Activated naive CD4-positive, alpha-beta T cell treated with anti-CD3 and anti-CD28 coated beads for 36 hours (primary cell): ENCODE measurements around the gene POLR1H. TPM values are rescaled to one million over a fixed set of nuclear protein-coding genes. Genes with fewer than 3 reads are reported as not detected.
A peak's percentile ranks its signal among the peaks of the same experiment; 100 is the strongest.
"Not testable (repeated sequence)": the region's sequence is repeated elsewhere in the genome, so short reads cannot be mapped to it uniquely, and the experiment has no call there.

Experiments
- CTCF ChIA-PET: fragments of 350-600 bp; sonication (Branson Sonifier 250); formaldehyde crosslinking; loops from one replicate; lab custom pipeline; 2021; ENCODE audit warnings: antibody characterized with exemption; lab: Charles Lee
- DNase-seq: peaks from one replicate; pipeline ENCODE4 v3.0.0-alpha.2; 2020
- H3K27ac Mint-ChIP-seq: one replicate; pipeline ENCODE4 v1.8.0; 2021; ENCODE audit warnings: mild to moderate bottlenecking, mixed read lengths
- H3K27me3 Mint-ChIP-seq: one replicate; pipeline ENCODE4 v1.8.0; 2021; ENCODE audit warnings: low read depth, mixed read lengths
- H3K36me3 Mint-ChIP-seq: one replicate; pipeline ENCODE4 v1.8.0; 2021; ENCODE audit warnings: low read depth, mixed read lengths
- H3K4me1 Mint-ChIP-seq: one replicate; pipeline ENCODE4 v1.8.0; 2021; ENCODE audit warnings: low read depth, mixed read lengths
- H3K4me3 Mint-ChIP-seq: one replicate; pipeline ENCODE4 v1.8.0; 2021; ENCODE audit warnings: mild to moderate bottlenecking, moderate library complexity, mixed read lengths
- H3K9me3 Mint-ChIP-seq: one replicate; pipeline ENCODE4 v1.8.0; 2021; ENCODE audit warnings: mixed read lengths
- intact Hi-C: fragments of 100-400 bp; cut with micrococcal nuclease; formaldehyde crosslinking; loops from one replicate; pipeline ENCODE4 v1.15.1; 2023
- total RNA-seq, 2 experiments: library from RNA; stranded (reverse); gene quantifications; one replicate each; pipeline ENCODE4 v1.2.3, GENCODE V29; 2021

The POLR1H gene, protein sequence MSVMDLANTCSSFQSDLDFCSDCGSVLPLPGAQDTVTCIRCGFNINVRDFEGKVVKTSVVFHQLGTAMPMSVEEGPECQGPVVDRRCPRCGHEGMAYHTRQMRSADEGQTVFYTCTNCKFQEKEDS
- 10 to 100 TPM; 74.6 to 77.8 TPM for total RNA-seq

DNA sequence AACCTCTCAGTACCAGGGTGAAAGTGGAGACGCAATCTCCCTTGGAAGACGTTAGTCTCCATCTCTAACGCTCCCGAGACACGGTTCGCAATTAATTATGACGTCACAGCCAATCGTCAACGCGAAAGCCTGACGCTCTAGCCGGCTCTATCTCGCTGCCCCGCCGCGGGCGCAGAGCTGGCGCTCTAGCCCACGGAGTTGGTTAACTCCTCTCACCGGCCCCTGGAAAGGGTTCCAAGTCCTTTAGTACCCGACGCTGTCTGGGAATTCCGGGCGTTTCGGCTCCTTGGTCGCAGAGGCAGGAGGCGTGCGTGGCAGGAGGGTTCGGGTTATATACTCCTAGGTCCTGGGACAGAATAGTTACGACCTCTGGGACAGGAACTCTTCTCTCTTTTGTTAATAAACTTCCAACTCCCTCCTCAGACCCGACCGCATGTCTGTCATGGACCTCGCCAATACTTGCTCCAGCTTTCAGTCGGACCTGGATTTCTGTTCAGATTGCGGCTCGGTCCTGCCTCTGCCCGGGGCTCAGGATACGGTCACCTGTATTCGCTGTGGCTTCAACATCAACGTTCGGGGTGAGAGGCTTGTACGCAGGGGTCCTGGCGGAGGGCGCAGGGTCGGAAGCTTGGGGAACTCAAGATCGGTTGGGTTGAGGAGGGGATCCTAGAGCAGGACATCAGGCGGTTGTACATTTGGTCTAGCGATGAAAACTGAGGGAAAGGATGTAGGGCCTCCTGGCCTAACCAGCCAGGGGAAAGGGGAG, at the start of gene POLR1H:
TSS of gene POLR1H (plus strand) at position 174 of the 766 bp plus-strand sequence. CDS start at position 434, 260 bp downstream.
- Mint-ChIP-seq H3K36me3 (peaks cover 24% of the 10 kb centered on the region), H3K4me3 (peak within 1 kb of the TSS; percentile 98), H3K9me3 (peaks cover 5% of the 10 kb centered on the region), H3K27me3 (no peaks in the 10 kb centered on the region), H3K27ac (peak within 1 kb of the TSS; percentile 98), H3K4me1 (peaks cover 34% of the 10 kb centered on the region)
- intact Hi-C loops, result loop anchor here (1.0 to 10.0 kb wide), 8 partner anchors 174 to 1796 kb away; partner anchors contain the start of genes GNL1, HLA-F, MRPS18B and PPP1R10
- CTCF ChIA-PET, result interaction anchor here (0.7 to 1.6 kb wide), 4 partner anchors 41 to 323 kb away, joined by 3 to 6 read pairs (median 5); no protein-coding TSS in a partner anchor
- peak; percentile 94 for DNase-seq

DNA sequence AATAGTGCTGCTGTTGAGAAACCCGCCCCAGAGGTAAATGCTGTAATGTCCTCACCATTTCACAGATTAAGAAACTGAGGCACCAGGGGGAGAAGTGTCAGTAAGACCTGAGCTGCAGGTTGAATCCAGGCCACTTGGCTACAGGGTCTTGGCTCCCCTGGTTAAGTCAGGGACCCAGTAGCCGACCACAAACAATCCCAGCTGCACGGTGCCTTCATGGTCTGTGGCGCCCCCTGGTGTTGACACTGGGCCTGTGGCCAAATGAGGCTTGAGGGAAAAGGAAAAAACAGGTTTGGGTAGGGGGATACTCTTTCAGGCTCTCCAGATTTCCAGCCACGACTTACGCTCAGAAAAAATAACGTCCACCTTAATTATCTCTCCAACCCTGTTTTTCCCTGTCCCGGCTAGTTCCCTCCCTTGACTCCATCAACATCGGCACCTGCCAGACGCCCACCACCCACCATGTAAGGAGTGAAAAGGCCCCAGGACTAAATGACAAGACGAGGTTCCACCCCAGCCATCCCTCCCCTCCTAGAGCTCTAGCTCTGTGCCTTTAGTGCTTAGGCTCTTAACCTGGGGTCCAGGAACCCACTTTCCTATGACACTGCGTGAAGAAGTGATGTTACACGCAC, 47.7 kb upstream of the POLR1H start:
- Mint-ChIP-seq H3K4me3 (no peak overlapping the region), H3K27ac (no peak overlapping the region), H3K27me3 (peaks cover 6% of the 10 kb centered on the region), H3K36me3 (peaks cover 15% of the 10 kb centered on the region), H3K9me3 (no peaks in the 10 kb centered on the region), H3K4me1 (no peaks in the 10 kb centered on the region)
- intact Hi-C loops, result loop anchor here (1.0 to 10.0 kb wide), 3 partner anchors 46 to 165 kb away; no protein-coding TSS in a partner anchor
- CTCF ChIA-PET, result interaction anchor here (0.6 to 2.7 kb wide), 9 partner anchors 11 to 634 kb away, joined by 3 to 20 read pairs (median 5); no protein-coding TSS in a partner anchor
- peak; percentile 62 for DNase-seq

DNA sequence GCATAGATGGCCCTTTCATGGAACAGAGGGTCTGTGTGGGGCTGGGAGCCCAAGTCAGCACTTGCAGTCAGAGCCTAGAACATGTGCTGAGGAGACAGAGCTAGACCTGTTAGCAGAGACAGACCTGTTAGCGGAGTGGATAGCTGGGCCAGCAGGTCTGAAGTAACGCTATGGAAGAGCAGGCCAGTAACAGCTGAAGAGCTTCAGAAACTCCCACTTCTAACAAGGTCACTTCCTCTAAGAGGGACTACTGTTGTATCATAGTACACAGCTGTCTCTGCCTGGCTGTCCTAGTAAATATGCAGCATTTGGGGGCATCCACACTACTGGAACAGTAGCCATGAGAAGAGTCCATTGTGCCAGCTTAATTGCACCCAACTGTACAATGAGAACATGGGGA, 41.2 kb upstream of the POLR1H start:
- H3K36me3 Mint-ChIP-seq, result peaks cover 2% of the 10 kb centered on the region
- no peaks in the 10 kb centered on the region for H3K4me1 Mint-ChIP-seq
- no peaks in the 10 kb centered on the region for H3K9me3 Mint-ChIP-seq
- CTCF ChIA-PET, result no interaction called here
- no peak for DNase-seq
- no peak overlapping the region for H3K4me3 Mint-ChIP-seq
- H3K27ac Mint-ChIP-seq, result no peak overlapping the region
- intact Hi-C loops, result loop anchor here (10.0 kb wide), 1 partner anchor 155 kb away; no protein-coding TSS in a partner anchor
- no peaks in the 10 kb centered on the region for H3K27me3 Mint-ChIP-seq

DNA sequence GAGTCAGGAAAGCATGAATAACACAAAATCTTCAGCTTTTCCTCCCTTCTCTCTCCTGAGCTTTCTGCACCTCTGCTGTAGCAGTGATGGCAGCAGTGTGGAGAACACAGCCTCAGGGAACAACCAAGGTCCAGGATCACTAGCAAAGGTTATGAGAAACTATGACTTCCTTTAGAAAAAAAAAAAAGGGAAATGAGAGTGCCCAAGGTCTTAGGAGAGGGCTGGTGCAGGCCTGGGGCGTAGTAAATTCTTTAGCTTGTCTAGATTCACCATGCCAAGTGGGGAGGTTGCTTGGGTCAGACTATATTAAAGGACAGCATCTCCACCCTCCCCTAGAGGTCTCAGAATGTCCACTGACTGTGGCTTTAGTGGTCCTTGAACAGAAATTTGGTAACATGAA, 40.4 kb upstream of the POLR1H start:
- CTCF ChIA-PET, result interaction anchor here (0.8 kb wide), 1 partner anchor 22 kb away, joined by 3 read pairs; no protein-coding TSS in a partner anchor
- Mint-ChIP-seq H3K4me1 (no peaks in the 10 kb centered on the region), H3K27ac (no peak overlapping the region), H3K9me3 (no peaks in the 10 kb centered on the region), H3K4me3 (no peak overlapping the region), H3K27me3 (no peaks in the 10 kb centered on the region), H3K36me3 (peaks cover 2% of the 10 kb centered on the region)
- intact Hi-C loops, result no loop called here
- no peak for DNase-seq

DNA sequence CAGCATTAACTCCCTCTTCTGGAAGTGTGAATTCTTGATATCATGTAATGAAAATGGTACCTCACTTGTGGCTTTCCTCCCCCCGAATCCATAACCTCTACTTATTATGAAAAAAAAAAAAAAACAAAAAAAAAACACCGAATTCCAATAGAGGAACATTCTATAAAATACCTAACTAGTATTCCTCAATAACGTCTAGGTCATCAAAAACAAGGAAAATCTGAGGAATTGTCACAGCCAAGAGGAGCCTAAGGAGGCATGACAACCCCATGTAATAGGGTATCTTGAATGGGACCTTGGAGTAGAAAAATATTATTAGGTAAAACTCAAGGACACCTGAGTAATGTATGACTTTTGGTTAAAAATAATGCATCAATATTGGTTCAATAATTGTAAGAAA, 38.9 kb upstream of the POLR1H start:
- CTCF ChIA-PET, result no interaction called here
- Mint-ChIP-seq H3K36me3 (peaks cover 2% of the 10 kb centered on the region), H3K9me3 (no peaks in the 10 kb centered on the region), H3K27ac (no peak overlapping the region), H3K27me3 (no peaks in the 10 kb centered on the region), H3K4me1 (no peaks in the 10 kb centered on the region), H3K4me3 (no peak overlapping the region)
- intact Hi-C loops, result no loop called here
- no peak for DNase-seq

DNA sequence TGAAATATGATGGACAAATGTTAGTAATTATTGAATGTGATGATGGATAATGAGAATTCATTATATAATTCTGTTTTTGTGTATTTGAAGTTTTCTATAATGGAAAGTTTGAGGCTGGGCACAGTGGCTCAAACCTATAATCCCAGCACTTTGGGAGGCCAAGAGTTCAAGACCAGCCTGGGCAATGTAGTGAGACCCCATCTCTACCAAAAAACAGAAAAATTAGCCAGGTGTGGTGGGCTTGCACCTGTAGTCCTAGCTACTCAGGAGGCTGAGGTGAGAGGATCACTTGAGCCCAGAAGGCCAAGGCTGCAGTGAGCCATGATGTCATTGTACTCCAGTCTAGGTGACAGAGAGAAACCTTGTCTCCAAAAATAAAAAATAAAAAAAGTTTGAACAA, 38.4 kb upstream of the POLR1H start:
- DNase-seq, H3K27ac Mint-ChIP-seq, H3K27me3 Mint-ChIP-seq, H3K4me1 Mint-ChIP-seq, H3K36me3 Mint-ChIP-seq, intact Hi-C loops, H3K9me3 Mint-ChIP-seq, H3K4me3 Mint-ChIP-seq: not testable (repeated sequence)
- CTCF ChIA-PET, result interaction anchor here (0.6 kb wide), 1 partner anchor 178 kb away, joined by 3 read pairs; no protein-coding TSS in a partner anchor

DNA sequence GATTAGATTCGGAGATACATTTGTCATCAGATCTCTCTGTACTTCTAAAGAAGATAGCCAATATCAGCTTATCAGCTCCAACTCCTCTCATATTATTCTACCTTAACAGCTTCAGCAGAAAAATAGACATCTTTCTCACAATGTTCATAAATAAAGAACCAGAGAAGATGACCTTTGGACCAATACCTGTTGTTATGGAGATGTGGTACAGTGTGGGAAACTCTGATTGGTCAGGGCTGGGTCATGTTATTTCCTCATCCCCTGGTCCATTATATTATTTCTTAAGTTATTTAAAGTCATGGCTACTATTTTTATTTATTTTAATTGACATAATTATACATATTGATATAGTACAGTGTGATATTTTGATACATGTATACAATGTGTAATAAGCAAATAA, 35.9 kb upstream of the POLR1H start:
- CTCF ChIA-PET, result interaction anchor here (1.0 kb wide), 1 partner anchor 12 kb away, joined by 3 read pairs; no protein-coding TSS in a partner anchor
- no peaks in the 10 kb centered on the region for H3K4me1 Mint-ChIP-seq
- H3K4me3 Mint-ChIP-seq, result no peak overlapping the region
- no peak for DNase-seq
- H3K9me3 Mint-ChIP-seq, result no peaks in the 10 kb centered on the region
- no peak overlapping the region for H3K27ac Mint-ChIP-seq
- peaks cover 2% of the 10 kb centered on the region for H3K36me3 Mint-ChIP-seq
- intact Hi-C loops, result no loop called here
- no peaks in the 10 kb centered on the region for H3K27me3 Mint-ChIP-seq

DNA sequence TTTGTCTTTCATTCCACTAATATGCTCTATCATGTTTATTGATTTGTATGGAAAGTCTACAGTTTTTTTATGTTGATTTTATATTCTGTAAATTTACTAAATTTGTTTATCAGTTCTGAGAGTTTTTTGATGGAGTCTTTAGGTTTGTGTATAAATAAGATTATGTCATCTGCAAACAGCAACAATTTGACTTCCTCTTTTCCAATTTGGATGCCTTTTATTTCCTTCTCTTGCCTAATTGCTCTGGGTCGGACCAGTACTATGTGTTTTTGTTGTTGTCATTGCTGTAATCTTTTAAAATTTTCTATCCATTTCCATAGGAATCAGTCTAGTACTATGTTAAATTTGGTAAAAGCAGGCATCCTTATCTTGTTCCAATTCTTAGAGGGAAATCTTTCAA, 31.5 kb upstream of the POLR1H start:
- CTCF ChIA-PET, result no interaction called here
- Mint-ChIP-seq H3K27me3 (no peaks in the 10 kb centered on the region), H3K4me3 (no peak overlapping the region), H3K9me3 (no peaks in the 10 kb centered on the region), H3K4me1 (no peaks in the 10 kb centered on the region), H3K27ac (no peak overlapping the region), H3K36me3 (peaks cover 3% of the 10 kb centered on the region)
- intact Hi-C loops, result no loop called here
- no peak for DNase-seq

DNA sequence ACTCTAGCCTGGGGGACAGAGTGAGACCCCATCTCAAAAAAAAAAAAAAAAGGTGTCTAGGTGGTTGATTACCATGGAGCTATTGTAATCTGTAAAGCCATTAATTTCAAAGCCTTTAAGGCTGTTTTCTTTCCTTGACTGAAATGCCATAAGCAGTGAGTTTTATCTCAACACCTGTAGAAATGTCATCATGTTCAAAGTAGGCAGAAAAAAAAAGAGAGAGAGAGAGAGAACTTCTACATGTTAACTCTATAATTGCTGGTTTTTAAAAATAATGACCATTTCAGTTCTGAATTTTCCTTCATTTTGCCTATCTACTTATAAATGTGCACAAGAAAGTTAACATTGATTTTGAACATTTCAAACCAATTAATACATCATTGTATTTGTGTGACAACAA, 29.7 kb upstream of the POLR1H start:
- no peak overlapping the region for H3K4me3 Mint-ChIP-seq
- no peaks in the 10 kb centered on the region for H3K9me3 Mint-ChIP-seq
- H3K27me3 Mint-ChIP-seq, result no peaks in the 10 kb centered on the region
- peaks cover 6% of the 10 kb centered on the region for H3K36me3 Mint-ChIP-seq
- no peak overlapping the region for H3K27ac Mint-ChIP-seq
- CTCF ChIA-PET, result no interaction called here
- H3K4me1 Mint-ChIP-seq, result no peaks in the 10 kb centered on the region
- no peak for DNase-seq
- intact Hi-C loops, result no loop called here

DNA sequence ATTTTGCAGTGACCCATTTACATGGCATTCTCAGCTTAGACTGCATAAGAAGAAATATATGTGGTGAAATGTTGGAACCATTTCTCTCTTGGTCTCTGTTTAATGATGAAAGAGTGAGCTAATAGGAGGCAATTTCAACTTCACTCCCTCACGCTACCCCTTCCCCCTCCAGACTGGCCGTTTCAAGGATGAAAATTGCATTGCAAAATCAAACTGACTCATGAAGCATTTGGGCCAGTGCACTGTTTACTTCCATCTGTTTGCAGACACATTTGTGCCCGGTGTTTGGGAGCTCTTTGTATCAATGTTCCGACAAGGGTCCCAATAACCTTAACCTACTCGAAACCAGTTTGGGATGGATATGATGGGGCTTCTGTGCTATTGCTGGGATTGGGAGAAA, 27.6 kb upstream of the POLR1H start:
- CTCF ChIA-PET, intact Hi-C loops: not testable (repeated sequence)

DNA sequence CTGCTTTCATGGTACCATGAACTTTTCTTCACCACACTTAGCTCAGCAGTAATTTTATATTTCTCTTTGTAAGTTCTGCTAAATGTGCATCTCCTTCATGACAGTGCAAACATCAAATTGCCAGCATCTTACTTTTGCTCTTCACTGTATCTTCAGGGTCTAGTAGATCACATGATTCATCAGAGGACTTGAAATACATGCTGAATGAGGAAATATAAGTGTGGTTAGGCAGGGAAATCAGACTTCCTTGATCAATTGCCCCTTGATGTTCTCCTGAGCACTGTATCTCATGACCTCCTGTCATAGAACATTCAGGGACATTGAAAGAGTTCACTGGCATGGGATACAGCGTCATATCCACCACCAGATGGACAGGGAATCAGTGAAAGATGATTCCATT, 25.3 kb upstream of the POLR1H start:
- intact Hi-C loops, result no loop called here
- Mint-ChIP-seq H3K27ac (no peak overlapping the region), H3K9me3 (no peaks in the 10 kb centered on the region), H3K36me3 (peaks cover 4% of the 10 kb centered on the region), H3K27me3 (no peaks in the 10 kb centered on the region), H3K4me3 (no peak overlapping the region), H3K4me1 (no peaks in the 10 kb centered on the region)
- CTCF ChIA-PET, result no interaction called here
- no peak for DNase-seq

More for the DNA sequence above, 27.6 kb upstream of the POLR1H start:
- H3K4me1 Mint-ChIP-seq, H3K27ac Mint-ChIP-seq, DNase-seq, H3K9me3 Mint-ChIP-seq, H3K27me3 Mint-ChIP-seq, H3K4me3 Mint-ChIP-seq, H3K36me3 Mint-ChIP-seq: not testable (repeated sequence)

DNA sequence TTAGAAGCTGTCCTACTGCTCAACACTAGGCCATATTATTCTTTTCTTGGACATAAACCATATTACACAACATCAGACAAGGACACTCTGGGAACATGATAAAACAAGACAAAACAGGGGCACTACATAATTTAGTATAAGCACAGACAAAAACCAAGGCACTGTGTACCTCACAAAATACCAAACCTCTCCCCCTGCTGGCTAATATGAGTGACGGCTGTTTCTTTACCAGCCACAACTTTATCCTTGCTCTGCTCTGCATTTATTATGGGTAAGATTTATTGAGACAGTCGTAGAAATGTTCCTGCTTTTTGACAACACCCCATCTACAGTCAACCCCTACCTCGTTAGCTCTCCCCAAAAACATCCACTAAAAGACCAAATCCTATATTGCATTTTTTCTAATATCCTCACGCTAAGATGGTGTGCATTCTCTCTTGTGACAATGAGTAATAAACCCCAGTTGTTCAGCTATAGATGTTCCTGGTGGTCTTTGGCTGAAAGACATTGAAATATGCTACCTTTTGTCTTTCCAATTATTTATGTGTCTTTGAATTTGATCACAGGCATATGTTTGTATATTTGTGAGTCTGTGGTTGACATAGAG, 23.8 kb upstream of the POLR1H start:
- Mint-ChIP-seq H3K36me3 (peaks cover 4% of the 10 kb centered on the region), H3K27me3 (no peaks in the 10 kb centered on the region), H3K27ac (no peak overlapping the region), H3K4me3 (no peak overlapping the region), H3K9me3 (no peaks in the 10 kb centered on the region), H3K4me1 (no peaks in the 10 kb centered on the region)
- CTCF ChIA-PET, result interaction anchor here (1.1 to 1.6 kb wide), 2 partner anchors 37 to 94 kb away, joined by 3 to 5 read pairs; no protein-coding TSS in a partner anchor
- intact Hi-C loops, result no loop called here
- DNase-seq, result no peak
